ENCODE results near the gene CHRM5.
"Not testable (repeated sequence)": the region's sequence is repeated elsewhere in the genome, so short reads cannot be mapped to it uniquely, and the experiment has no call there.

CHRM5 gene

GRCh38 chr15:34043813-34044212 lies 75.5 kb downstream of the CHRM5 start:
- DNase-seq = no peak

GRCh38 chr15:34046471-34047145 lies 78.3 kb downstream of the CHRM5 start:
- DNase-seq = no peak

- DNase-seq = no peak
These were observed 79.8 kb downstream of the CHRM5 start for GRCh38 chr15:34047893-34048775.

- no peak for DNase-seq
These were observed 80.8 kb downstream of the CHRM5 start for GRCh38 chr15:34049112-34049511.

GRCh38 chr15:34050385-34050784 lies 82.1 kb downstream of the CHRM5 start:
- DNase-seq = not testable (repeated sequence)

- DNase-seq = no peak
These were observed 85.9 kb downstream of the CHRM5 start for GRCh38 chr15:34054081-34054707.

- no peak for DNase-seq
These were observed 87.7 kb downstream of the CHRM5 start for GRCh38 chr15:34055868-34056595.

- DNase-seq = no peak
These were observed 88.6 kb downstream of the CHRM5 start for GRCh38 chr15:34056911-34057310.

GRCh38 chr15:34059476-34059875 lies 91.2 kb downstream of the CHRM5 start:
- DNase-seq = no peak

GRCh38 chr15:34059946-34060345 lies 91.6 kb downstream of the CHRM5 start:
- DNase-seq = no peak

- DNase-seq = no peak
These were observed 96.1 kb downstream of the CHRM5 start for GRCh38 chr15:34064438-34064837.

GRCh38 chr15:34065261-34065660 lies 97.0 kb downstream of the CHRM5 start:
- no peak for DNase-seq

- DNase-seq = no peak
These were observed 97.6 kb downstream of the CHRM5 start for GRCh38 chr15:34065941-34066340.

- DNase-seq = no peak
These were observed 101.7 kb downstream of the CHRM5 start for GRCh38 chr15:34070003-34070402.

- DNase-seq = no peak
These were observed 108.5 kb downstream of the CHRM5 start for GRCh38 chr15:34076785-34077184.

- no peak for DNase-seq
These were observed 110.6 kb downstream of the CHRM5 start for GRCh38 chr15:34078900-34079299.

- no peak for DNase-seq
These were observed 111.6 kb downstream of the CHRM5 start for GRCh38 chr15:34079904-34080303.

- DNase-seq = no peak
These were observed 115.8 kb downstream of the CHRM5 start for GRCh38 chr15:34084086-34084485.

GRCh38 chr15:34085746-34086145 lies 117.4 kb downstream of the CHRM5 start:
- no peak for DNase-seq

- no peak for DNase-seq
These were observed 131.6 kb downstream of the CHRM5 start for GRCh38 chr15:34099914-34100313.

GRCh38 chr15:34101366-34102174 lies 133.3 kb downstream of the CHRM5 start, which contains the start of the genes EMC7 and PGBD4:
Gene EMC7, minus strand, starts transcription at chr15:34101862. Its CDS starts 23 bp downstream, at chr15:34101839.
Gene PGBD4, plus strand, starts transcription at chr15:34102083. Its CDS starts 449 bp downstream, at chr15:34102532.
- DNase-seq = peak; percentile 99
